ENCODE data around the gene CSF3. TPM values are rescaled to one million over a fixed set of nuclear protein-coding genes. Genes with fewer than 3 reads are reported as not detected.
A peak's percentile ranks its signal among the peaks of the same experiment; 100 is the strongest.

Gene CSF3
- total RNA-seq, 4 donors from 2014 or later = not detected

DNA sequence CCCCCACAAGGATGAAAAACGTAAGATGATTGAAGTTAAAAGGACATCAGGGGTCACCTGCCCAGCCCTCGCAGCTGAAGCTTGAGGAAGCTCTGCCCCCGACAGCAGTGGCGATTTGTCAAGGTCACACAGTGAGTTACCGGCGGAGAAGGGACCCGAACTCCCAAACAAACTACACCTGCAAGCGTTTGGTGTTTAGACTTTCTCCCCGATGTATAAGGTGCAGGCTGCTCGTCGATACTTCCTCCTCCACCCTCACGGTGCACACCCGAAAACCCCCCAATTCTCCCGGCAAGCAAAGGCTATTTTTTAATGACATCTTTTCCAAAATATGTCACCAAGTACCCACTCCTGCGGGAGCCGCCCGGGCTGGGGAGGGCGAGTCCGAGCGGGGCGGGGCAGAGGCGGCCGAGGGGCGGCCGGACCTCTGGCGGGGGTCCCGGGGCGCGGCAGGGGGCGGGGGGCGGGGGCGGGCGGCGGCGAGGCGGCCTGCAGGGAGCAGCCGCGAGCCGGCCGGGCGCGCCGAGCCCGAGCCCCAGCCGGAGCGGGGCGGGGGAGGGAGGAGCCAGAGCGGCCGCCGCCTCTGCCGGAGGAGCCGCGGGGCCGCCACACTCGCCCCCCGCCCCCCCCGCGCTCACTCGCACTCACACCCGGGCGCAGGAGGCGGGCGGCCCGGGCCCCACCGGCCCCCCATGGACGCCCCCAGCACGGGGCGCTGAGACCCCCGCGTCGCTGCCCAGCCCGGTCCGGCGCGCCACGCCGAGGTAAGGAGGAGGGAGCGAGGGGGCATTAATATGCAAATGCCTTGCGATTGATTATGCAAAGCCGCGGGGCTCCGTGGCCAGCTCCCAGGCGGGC is 47.3 kb downstream of the CSF3 start, which contains the start of gene THRA:
Gene THRA (plus strand): TSS at position 637 of the 858 bp plus-strand sequence. CDS start 11,524 bp downstream, outside the sequence.
- no peaks in the 10 kb centered on the region for H3K9me3 ChIP-seq
- intact Hi-C loops (cut with DNase I) = loop anchor here (5.0 to 10.0 kb wide), 2 partner anchors 35 to 102 kb away; no protein-coding TSS in a partner anchor
- TF ChIP-seq, protein P1, sequence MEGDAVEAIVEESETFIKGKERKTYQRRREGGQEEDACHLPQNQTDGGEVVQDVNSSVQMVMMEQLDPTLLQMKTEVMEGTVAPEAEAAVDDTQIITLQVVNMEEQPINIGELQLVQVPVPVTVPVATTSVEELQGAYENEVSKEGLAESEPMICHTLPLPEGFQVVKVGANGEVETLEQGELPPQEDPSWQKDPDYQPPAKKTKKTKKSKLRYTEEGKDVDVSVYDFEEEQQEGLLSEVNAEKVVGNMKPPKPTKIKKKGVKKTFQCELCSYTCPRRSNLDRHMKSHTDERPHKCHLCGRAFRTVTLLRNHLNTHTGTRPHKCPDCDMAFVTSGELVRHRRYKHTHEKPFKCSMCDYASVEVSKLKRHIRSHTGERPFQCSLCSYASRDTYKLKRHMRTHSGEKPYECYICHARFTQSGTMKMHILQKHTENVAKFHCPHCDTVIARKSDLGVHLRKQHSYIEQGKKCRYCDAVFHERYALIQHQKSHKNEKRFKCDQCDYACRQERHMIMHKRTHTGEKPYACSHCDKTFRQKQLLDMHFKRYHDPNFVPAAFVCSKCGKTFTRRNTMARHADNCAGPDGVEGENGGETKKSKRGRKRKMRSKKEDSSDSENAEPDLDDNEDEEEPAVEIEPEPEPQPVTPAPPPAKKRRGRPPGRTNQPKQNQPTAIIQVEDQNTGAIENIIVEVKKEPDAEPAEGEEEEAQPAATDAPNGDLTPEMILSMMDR (IDR thresholded peaks at IDR 0.05) = peak in 2 of 6 experiments; percentile 3 to 33
- TF ChIP-seq POLR2A (IDR thresholded peaks at IDR 0.05) = peak in 1 of 2 donors; percentile 58
- peak within 1 kb of the TSS; percentile 95 to 98 (median 98) for H3K27ac ChIP-seq
- 9 to 17% methylated on average over 13 to 16 of the region's 83 CpGs for WGBS, 2 donors
- DNase-seq = peak; percentile 76 to 80
- H3K4me3 ChIP-seq (replicated peaks in 1 of 3) = peak within 1 kb of the TSS; percentile 94 to 99 (median 97)
- peaks cover 27 to 38% of the 10 kb centered on the region in 2 donors for H3K4me1 ChIP-seq
- H3K36me3 ChIP-seq = no peaks in the 10 kb centered on the region
- H3K27me3 ChIP-seq = no peaks in the 10 kb centered on the region

DNA sequence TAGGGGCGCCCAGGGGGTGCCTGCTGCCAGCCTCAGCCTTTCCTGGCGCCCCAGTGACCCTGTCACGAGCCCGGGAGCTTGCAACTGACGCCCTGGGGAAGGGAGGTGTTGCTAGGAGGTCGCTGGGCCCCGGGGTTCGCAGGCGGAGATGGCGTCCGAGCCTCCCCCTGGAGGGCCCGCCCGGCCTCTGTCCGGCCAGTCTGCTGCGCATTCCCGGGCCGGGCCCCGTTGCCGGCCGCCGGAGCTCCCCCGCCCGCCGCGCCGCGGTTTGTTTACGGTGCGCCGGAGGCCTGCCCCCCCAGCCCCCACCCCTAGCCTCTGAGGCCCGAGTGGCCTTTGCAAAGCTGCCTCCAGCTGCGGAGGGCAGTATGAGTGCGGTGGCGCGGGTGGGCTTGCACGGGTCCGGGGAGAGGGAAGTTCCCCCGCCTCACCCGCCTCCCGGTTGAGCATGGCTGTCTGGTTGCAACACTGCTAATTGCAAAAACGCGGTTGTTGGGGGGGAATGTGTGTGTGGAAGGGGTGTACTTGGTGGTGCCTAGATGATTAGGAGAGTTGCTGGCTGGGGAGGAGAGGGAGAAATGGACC is 48.0 kb downstream of the CSF3 start:
- H3K4me1 ChIP-seq = peaks cover 33 to 45% of the 10 kb centered on the region in 2 donors
- TF ChIP-seq, protein P1 (IDR thresholded peaks at IDR 0.05) = no peak
- TF ChIP-seq POLR2A (IDR thresholded peaks at IDR 0.05) = peak in 1 of 2 donors; percentile 0
- DNase-seq = peak; percentile 47 to 48
- H3K36me3 ChIP-seq = no peaks in the 10 kb centered on the region
- H3K9me3 ChIP-seq = no peaks in the 10 kb centered on the region
- peak overlapping the region; percentile 95 to 98 (median 98) for H3K27ac ChIP-seq
- H3K4me3 ChIP-seq (replicated peaks in 1 of 3) = peak overlapping the region; percentile 94 to 99 (median 97)
- no peaks in the 10 kb centered on the region for H3K27me3 ChIP-seq
- intact Hi-C loops (cut with DNase I) = loop anchor here (5.0 to 10.0 kb wide), 2 partner anchors 34 to 102 kb away; no protein-coding TSS in a partner anchor
- WGBS, 2 donors = 0% methylated on average over 2 to 4 of the region's 42 CpGs

DNA sequence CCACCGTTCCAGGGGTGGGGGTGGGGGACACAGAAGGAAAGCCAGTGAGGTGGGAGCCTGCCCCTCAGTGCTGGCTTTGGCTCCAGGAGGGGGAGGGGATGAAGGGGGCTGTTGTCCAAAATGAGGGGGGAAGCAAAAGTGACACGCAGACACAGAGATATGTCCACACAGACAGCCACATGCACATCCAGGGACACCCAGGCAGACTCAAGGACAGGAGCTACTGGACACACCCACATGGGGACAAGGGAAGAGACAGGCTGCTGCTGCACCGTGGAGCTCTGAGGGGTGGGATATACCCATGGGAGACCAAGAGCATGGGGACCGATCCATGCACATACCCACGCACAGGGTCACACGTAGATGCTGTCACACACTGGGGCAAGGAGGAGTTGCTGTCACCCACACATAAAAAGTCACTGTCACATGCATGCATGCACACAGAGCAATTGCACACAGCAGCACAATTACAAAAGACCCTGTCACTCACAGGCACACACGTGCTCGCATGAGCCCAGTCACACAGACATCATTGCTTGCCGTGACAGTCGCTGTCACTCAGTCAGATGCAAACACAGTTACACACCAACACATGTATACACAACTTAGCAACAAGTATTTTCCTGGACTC is 48.8 kb downstream of the CSF3 start:
- Histone ChIP-seq H3K4me3 (replicated peaks in 1 of 3) (peak overlapping the region in 2 of 3 donors; percentile 97 to 99), H3K9me3 (no peaks in the 10 kb centered on the region), H3K27ac (peak overlapping the region; percentile 95 to 98 (median 98)), H3K36me3 (no peaks in the 10 kb centered on the region), H3K27me3 (no peaks in the 10 kb centered on the region), H3K4me1 (peaks cover 39 to 51% of the 10 kb centered on the region in 2 donors)
- 14 to 21% methylated on average over 10 of the region's 10 CpGs for WGBS, 2 donors
- intact Hi-C loops (cut with DNase I) = loop anchor here (5.0 to 10.0 kb wide), 2 partner anchors 33 to 101 kb away; no protein-coding TSS in a partner anchor
- DNase-seq = peak in 1 of 2 donors; percentile 20
- TF ChIP-seq POLR2A (IDR thresholded peaks at IDR 0.05) = no peak
- TF ChIP-seq, protein P1 (IDR thresholded peaks at IDR 0.05) = no peak

DNA sequence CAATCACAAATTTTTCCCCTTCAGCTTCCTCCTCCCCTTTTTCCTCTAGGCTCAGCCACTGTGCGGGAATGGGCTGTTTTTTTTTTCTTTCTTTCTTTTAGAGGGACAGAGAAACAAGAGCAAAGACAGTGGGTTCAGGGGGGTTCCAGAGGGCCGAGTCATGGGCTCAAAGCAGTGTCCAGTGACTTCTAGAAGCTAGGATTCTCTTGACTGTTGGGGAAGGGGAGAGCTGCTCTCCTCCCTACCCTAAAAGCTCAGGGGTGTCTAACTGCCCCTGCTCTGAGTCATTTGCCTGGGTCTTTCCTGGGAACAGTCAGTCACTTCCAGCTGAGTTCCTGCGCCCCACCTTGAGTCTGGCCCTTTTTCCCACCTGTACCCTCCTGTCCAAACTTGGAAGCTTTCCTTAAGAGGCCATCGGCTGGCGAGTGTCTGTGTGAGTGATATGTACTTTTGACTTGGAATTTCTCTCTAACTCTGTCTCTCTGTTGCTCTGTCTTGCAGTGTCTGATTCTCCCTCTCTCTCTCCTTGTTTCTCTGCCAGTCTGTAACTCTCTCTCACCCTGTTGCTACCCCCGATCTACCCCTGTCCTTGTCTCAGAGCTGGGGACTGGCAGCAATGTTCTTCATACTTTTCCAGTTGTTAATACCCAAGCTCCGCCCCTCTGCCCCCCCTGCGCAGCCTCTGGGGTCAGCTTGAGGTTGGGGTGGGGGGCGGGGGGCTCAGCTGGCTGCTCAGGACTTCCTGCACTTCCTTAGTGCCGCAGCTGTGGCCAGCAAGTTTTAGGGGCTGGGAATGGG is 49.9 kb downstream of the CSF3 start:
- peaks cover 50 to 62% of the 10 kb centered on the region in 2 donors for H3K4me1 ChIP-seq

More for the DNA sequence above, 49.9 kb downstream of the CSF3 start:
- Histone ChIP-seq H3K36me3 (no peaks in the 10 kb centered on the region), H3K4me3 (replicated peaks in 1 of 3) (peak overlapping the region in 1 of 3 donors; percentile 99), H3K9me3 (no peaks in the 10 kb centered on the region), H3K27ac (peak overlapping the region; percentile 95 to 98 (median 98)), H3K27me3 (no peaks in the 10 kb centered on the region)
- WGBS, 2 donors = 9 to 10% methylated on average over 8 to 10 of the region's 10 CpGs
- TF ChIP-seq POLR2A (IDR thresholded peaks at IDR 0.05) = peak in 1 of 2 donors; percentile 18
- TF ChIP-seq, protein P1 (IDR thresholded peaks at IDR 0.05) = no peak
- intact Hi-C loops (cut with DNase I) = loop anchor here (5.0 to 10.0 kb wide), 2 partner anchors 32 to 100 kb away; no protein-coding TSS in a partner anchor
- peak; percentile 57 to 62 for DNase-seq

Data from thyroid gland (tissue), 4 donors.